Caki2 (cell line): ENCODE results near the gene BCL2A1. TPM values are rescaled to one million over a fixed set of nuclear protein-coding genes. Genes with fewer than 3 reads are reported as not detected.
"Not testable (repeated sequence)": the region's sequence is repeated elsewhere in the genome, so short reads cannot be mapped to it uniquely, and the experiment has no call there.

Experiments
- DNase-seq: peaks from one replicate; pipeline ENCODE4 v3.0.0-alpha.2; 2015; ENCODE audit warnings: low read depth
- in situ Hi-C: cut with HindIII; loops from 2 replicates; pipeline ENCODE4 v1.10.0; 2016; ENCODE audit warnings: low sequenced_read_pairs, low pct_unique_long_range_greater_than_20kb, mixed read lengths
- total RNA-seq: library from RNA; depleted of rRNA; stranded (reverse); fragments of >200 nt; shearing (Covaris generic); gene quantifications from 2 replicates; pipeline ENCODE4 v1.2.3, GENCODE V29; 2014; ENCODE audit warnings: low replicate concordance; rRNA removed

The BCL2A1 gene
- total RNA-seq, 1 experiment from 2014 or later = not detected

GRCh38 chr15:79915776-79916501, 55.1 kb downstream of the BCL2A1 start:
- DNase-seq, in situ Hi-C loops: not testable (repeated sequence)

DNA sequence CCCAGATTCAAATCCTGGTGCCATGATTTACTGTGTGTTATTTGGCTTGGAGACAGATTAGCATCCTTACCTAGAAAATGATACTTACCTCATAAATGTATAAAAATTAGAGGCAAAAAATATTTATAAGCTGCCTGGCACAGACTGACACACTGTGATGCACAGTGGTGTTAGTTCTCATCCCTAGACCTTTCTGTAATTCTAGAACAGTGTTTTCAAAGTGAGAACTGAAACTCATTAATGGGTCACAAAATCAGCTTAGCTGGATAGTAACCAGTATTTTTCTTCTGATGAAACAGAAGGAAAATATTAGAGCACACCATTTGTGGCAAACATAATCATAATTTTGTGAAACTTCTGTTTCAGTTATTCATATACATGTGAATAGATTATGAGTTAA, 56.3 kb downstream of the BCL2A1 start:
- DNase-seq = no peak
- in situ Hi-C loops = no loop called here

Other genes with a start within 250 kb of the BCL2A1 start
- 58.6 and 70.3 TPM in 2 replicates for gene MTHFS, start 74.2 kb downstream of the BCL2A1 start, total RNA-seq
- 105 and 120 TPM in 2 replicates for gene ZFAND6, start 88.5 kb upstream of the BCL2A1 start, total RNA-seq
- gene FAH, start 181.8 kb upstream of the BCL2A1 start, total RNA-seq = 122 and 125 TPM in 2 replicates